ENCODE data around the gene C21orf58.

- TF ChIP-seq ZNF274 (IDR thresholded peaks at IDR 0.05; ENCODE audit: low read depth, low read length), result no peak
- no peak for TF ChIP-seq SUZ12 (IDR thresholded peaks at IDR 0.05; ENCODE audit: extremely low read depth, insufficient read depth, insufficient read length)
These were observed 67.8 kb downstream of the C21orf58 start for GRCh38 chr21:46255758-46256337.
